DND-41 (cell line): ENCODE measurements around the gene DDX4.
A peak's percentile ranks its signal among the peaks of the same experiment; 100 is the strongest.
"Not testable (repeated sequence)": the region's sequence is repeated elsewhere in the genome, so short reads cannot be mapped to it uniquely, and the experiment has no call there.

Experiments
- ATAC-seq: fragments of 200-7000 bp; cut with Tn5 transposase; 3 replicates; pipeline ENCODE4 v1.9.1; 2021; ENCODE audit warnings: low read depth; ENCODE audit not compliant: insufficient read depth
- DNase-seq: peaks from one replicate; pipeline ENCODE4 v3.0.0-alpha.2; 2020
- H2AFZ ChIP-seq: 2 replicates; pipeline ENCODE4 v1.6.0; 2012; ENCODE audit warnings: low read depth, low read length
- H3K27ac ChIP-seq: 2 replicates; pipeline ENCODE4 v1.5.1; 2012; ENCODE audit warnings: low read length, inconsistent platforms
- H3K27me3 ChIP-seq: fragments of 200-600 bp; sonication (generic); 2 replicates; pipeline ENCODE4 v1.6.0; 2012; ENCODE audit warnings: low read length, mild to moderate bottlenecking, inconsistent platforms; ENCODE audit not compliant: insufficient read depth, poor library complexity
- H3K36me3 ChIP-seq: 2 replicates; pipeline ENCODE4 v1.5.1; 2012; ENCODE audit warnings: low read length, inconsistent platforms; ENCODE audit not compliant: insufficient read depth
- H3K4me1 ChIP-seq: 2 replicates; pipeline ENCODE4 v1.5.1; 2012; ENCODE audit warnings: mild to moderate bottlenecking, low read length; ENCODE audit not compliant: insufficient read depth
- H3K4me2 ChIP-seq: 2 replicates; pipeline ENCODE4 v1.6.0; 2012; ENCODE audit warnings: mild to moderate bottlenecking, moderate library complexity, low read length, inconsistent platforms; ENCODE audit not compliant: insufficient read depth
- H3K4me3 ChIP-seq, 2 experiments: fragments of 200-600 bp in 1 of 2; shearing (Covaris generic) in 1 of 2; 2 replicates each; pipeline ENCODE4 v1.5.1; 2012 to 2016; ENCODE audit warnings: inconsistent platforms in 2 of 2, low read length in 2 of 2, mild to moderate bottlenecking in 2 of 2, low read depth in 1 of 2, moderate library complexity in 1 of 2
- H3K79me2 ChIP-seq: 2 replicates; pipeline ENCODE4 v1.6.0; 2012; ENCODE audit warnings: low read length, inconsistent platforms; ENCODE audit not compliant: insufficient read depth
- H3K9ac ChIP-seq: 2 replicates; pipeline ENCODE4 v1.6.0; 2012; ENCODE audit warnings: low read depth, mild to moderate bottlenecking, inconsistent platforms, low read length, moderate library complexity
- H3K9me3 ChIP-seq: 2 replicates; pipeline ENCODE4 v1.5.1; 2012; ENCODE audit warnings: low read length, moderate library complexity, mild to moderate bottlenecking, inconsistent platforms; ENCODE audit not compliant: insufficient read depth, severe bottlenecking
- H4K20me1 ChIP-seq: 2 replicates; pipeline ENCODE4 v1.6.0; 2012; ENCODE audit warnings: low read length; ENCODE audit not compliant: insufficient read depth
- EZH2 ChIP-seq: IDR thresholded peaks from 3 replicates; pipeline ENCODE4 v1.6.1; 2012; ENCODE audit warnings: borderline replicate concordance, low read depth, mild to moderate bottlenecking, moderate library complexity, low read length, inconsistent platforms; ENCODE audit not compliant: severe bottlenecking
- TF ChIP-seq, protein P1 (sequence below): IDR thresholded peaks from 2 replicates; pipeline ENCODE4 v1.5.1; 2012; ENCODE audit warnings: borderline replicate concordance, low read length, moderate library complexity, mild to moderate bottlenecking; ENCODE audit not compliant: poor library complexity, severe bottlenecking; ENCODE audit errors: extremely low read depth

The DDX4 gene

DNA sequence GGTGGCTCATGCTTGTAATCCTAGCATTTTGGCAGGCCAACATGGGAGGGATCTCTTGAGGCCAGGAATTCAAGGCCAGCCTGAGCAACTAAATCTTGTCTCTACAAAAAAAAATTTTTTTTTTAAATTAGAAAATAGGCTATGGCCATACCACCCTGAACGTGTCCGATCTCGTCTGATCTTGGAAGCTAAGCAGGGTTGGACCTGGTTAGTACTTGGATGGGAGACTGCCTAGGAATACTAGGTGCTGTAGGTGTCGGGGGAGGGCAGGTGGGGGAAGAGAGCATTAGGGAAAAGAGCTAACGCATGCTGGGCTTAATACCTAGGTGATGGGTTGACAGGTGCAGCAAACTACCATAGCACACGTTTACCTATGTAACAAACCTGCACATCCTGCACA lies 39.5 kb downstream of the DDX4 start:
- H4K20me1 ChIP-seq, result no peaks in the 10 kb centered on the region
- no peak for TF ChIP-seq EZH2
- TF ChIP-seq, protein P1, sequence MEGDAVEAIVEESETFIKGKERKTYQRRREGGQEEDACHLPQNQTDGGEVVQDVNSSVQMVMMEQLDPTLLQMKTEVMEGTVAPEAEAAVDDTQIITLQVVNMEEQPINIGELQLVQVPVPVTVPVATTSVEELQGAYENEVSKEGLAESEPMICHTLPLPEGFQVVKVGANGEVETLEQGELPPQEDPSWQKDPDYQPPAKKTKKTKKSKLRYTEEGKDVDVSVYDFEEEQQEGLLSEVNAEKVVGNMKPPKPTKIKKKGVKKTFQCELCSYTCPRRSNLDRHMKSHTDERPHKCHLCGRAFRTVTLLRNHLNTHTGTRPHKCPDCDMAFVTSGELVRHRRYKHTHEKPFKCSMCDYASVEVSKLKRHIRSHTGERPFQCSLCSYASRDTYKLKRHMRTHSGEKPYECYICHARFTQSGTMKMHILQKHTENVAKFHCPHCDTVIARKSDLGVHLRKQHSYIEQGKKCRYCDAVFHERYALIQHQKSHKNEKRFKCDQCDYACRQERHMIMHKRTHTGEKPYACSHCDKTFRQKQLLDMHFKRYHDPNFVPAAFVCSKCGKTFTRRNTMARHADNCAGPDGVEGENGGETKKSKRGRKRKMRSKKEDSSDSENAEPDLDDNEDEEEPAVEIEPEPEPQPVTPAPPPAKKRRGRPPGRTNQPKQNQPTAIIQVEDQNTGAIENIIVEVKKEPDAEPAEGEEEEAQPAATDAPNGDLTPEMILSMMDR, result no peak
- H3K79me2 ChIP-seq, result no peaks in the 10 kb centered on the region
- no peak overlapping the region for H2AFZ ChIP-seq
- H3K4me2 ChIP-seq, result no peak overlapping the region
- H3K27me3 ChIP-seq, result no peaks in the 10 kb centered on the region
- H3K9ac ChIP-seq, result no peak overlapping the region
- no peak overlapping the region for H3K27ac ChIP-seq
- DNase-seq (no peak), ATAC-seq (no peak)
- no peaks in the 10 kb centered on the region for H3K9me3 ChIP-seq
- H3K36me3 ChIP-seq, result no peaks in the 10 kb centered on the region
- no peak overlapping the region for H3K4me3 ChIP-seq
- H3K4me1 ChIP-seq, result no peaks in the 10 kb centered on the region

DNA sequence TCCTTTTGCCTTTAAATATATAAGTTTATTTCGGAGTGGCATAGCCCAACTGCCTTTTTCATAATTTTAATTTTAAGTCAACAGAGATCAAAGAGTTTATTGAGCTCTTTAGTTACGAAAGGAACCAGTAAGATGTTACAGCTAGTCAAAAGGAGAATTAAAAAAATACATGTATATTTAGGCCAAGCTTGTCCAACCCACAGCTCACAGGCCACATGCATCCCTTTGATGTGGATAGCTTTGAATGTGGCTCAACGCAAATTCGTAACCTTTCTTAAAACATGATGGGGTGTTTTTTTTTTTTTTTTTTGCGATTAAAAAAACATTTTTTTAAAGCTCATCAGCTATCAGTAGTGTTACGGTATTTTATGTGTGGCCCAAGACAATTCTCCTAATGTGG lies 63.1 kb downstream of the DDX4 start:
- H2AFZ ChIP-seq, result no peak overlapping the region
- H3K27ac ChIP-seq, result no peak overlapping the region
- no peak overlapping the region for H3K4me2 ChIP-seq
- H3K79me2 ChIP-seq, result no peaks in the 10 kb centered on the region
- H3K9ac ChIP-seq, result no peak overlapping the region
- no peak overlapping the region for H3K4me3 ChIP-seq
- no peaks in the 10 kb centered on the region for H4K20me1 ChIP-seq
- DNase-seq (peak; percentile 21), ATAC-seq (peak; percentile 50; the same call in 1 of the 3 replicates)
- no peaks in the 10 kb centered on the region for H3K27me3 ChIP-seq
- peaks cover 6% of the 10 kb centered on the region; the same call in 1 of the 2 replicates for H3K4me1 ChIP-seq
- no peaks in the 10 kb centered on the region for H3K36me3 ChIP-seq
- H3K9me3 ChIP-seq, result no peaks in the 10 kb centered on the region
- TF ChIP-seq EZH2, result no peak
- TF ChIP-seq, protein P1, result no peak

DNA sequence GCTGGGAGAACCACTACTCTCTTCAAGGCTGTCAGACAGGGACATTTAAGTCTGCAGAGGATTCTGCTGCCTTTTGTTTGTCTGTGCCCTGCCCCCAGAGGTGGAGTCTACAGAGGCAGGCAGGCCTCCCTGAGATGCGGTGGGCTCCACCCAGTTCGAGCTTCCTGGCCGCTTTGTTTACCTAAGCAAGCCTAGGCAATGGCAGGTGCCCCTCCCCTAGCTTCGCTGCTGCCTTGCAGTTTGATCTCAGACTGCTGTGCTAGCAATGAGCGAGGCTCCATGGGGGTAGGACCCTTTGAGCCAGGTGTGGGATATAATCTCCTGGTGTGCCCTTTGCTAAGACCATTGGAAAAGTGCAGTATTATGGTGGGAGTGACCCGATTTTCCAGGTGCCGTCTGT lies 71.0 kb downstream of the DDX4 start:
- H3K4me2 ChIP-seq, H3K27me3 ChIP-seq, H4K20me1 ChIP-seq, H3K27ac ChIP-seq, H3K36me3 ChIP-seq, H3K9ac ChIP-seq, H2AFZ ChIP-seq, H3K9me3 ChIP-seq, H3K4me1 ChIP-seq, H3K79me2 ChIP-seq, DNase-seq, ATAC-seq, H3K4me3 ChIP-seq: not testable (repeated sequence)

DNA sequence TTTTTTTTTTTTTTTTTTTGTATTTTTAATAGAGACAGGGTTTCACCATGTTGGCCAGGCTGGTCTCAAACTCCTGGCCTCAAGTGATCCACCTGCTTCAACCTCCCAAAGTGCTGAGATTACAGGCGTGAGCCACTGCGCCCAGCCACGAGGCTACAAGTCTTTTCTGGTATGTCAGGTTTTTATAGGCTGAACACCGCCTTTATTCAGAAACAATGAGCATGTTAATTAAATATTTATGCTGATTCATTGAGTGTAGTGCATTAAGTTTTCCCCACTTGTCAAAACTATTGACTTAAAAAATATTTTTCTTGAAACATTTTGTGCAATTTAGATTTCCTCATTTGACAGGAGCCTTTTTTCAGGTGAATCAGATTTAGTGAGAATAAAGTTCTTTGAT lies 78.1 kb downstream of the DDX4 start:
- DNase-seq, H4K20me1 ChIP-seq, H3K79me2 ChIP-seq, H3K4me3 ChIP-seq, H3K27me3 ChIP-seq, H2AFZ ChIP-seq, H3K9me3 ChIP-seq, H3K9ac ChIP-seq, H3K4me2 ChIP-seq, ATAC-seq, H3K36me3 ChIP-seq, H3K4me1 ChIP-seq, H3K27ac ChIP-seq: not testable (repeated sequence)

DNA sequence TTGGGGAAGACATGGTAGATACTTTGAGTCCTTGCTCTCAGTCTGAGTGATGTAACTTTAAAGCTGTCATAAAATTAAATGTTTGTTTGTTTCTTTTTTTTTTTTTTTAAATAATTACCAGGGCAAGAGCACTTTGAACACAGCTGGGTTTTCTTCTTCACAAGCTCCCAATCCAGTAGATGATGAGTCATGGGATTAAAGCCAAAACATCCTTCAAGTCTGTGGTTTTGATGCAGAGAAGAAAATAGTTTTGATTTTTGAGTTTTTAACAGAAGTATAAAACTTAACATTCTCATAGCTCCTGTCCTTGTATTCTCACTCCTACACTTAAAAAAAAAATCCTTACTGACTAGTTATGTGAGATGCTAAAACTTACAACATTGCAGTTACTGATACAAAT lies 78.5 kb downstream of the DDX4 start:
- H3K9me3 ChIP-seq, result no peaks in the 10 kb centered on the region
- no peaks in the 10 kb centered on the region for H3K27me3 ChIP-seq
- H3K27ac ChIP-seq, result no peak overlapping the region
- H4K20me1 ChIP-seq, result no peaks in the 10 kb centered on the region
- no peak overlapping the region for H3K4me2 ChIP-seq
- no peak for TF ChIP-seq EZH2
- TF ChIP-seq, protein P1, result no peak
- H3K79me2 ChIP-seq, result no peaks in the 10 kb centered on the region
- no peak overlapping the region for H3K4me3 ChIP-seq
- no peaks in the 10 kb centered on the region for H3K36me3 ChIP-seq
- peak; percentile 45; the same call in 1 of the 3 replicates for ATAC-seq
- H2AFZ ChIP-seq, result no peak overlapping the region
- H3K4me1 ChIP-seq, result peaks cover 8% of the 10 kb centered on the region
- no peak for DNase-seq
- no peak overlapping the region for H3K9ac ChIP-seq
